GM12872 (cell line): ENCODE results near the gene FOXP2.

Experiments used
- TF ChIP-seq, protein P1 (sequence below): IDR thresholded peaks from 3 replicates; pipeline ENCODE4 v1.5.1; 2011; ENCODE audit warnings: low read depth, mild to moderate bottlenecking, low read length, moderate library complexity; ENCODE audit not compliant: insufficient read depth

Gene FOXP2

DNA sequence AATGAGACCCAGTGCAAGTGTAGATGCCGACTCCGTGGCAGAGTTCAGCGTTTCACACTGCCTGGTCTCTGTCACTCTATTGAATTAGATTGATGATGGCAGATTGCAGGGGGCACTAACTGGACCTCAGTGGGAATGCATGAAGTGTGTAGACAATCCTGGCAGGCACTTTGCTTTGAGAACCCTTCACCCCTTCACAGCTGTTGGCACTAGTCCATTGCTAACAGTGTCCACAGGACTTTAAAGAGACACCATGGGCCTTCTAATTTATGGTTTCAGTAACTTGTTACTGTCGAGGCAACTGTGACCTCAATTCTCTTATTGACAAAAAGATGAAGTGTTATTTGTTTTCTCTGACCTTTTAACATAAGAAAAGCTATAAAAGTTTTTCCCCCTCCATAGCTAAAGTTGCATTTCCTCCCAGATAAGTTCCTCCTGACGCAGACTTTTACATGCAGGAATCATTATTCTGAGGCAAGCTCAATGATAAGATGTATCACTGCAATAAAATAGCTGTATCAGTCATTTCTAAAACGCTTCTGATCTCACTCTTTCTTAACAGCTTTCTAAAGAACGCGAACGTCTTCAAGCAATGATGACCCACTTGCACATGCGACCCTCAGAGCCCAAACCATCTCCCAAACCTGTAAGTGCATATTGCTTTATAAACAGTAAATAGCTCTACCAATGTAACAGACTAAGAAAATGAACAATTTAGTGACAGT lies 238.9 kb downstream of the FOXP2 start:
- TF ChIP-seq, protein P1, sequence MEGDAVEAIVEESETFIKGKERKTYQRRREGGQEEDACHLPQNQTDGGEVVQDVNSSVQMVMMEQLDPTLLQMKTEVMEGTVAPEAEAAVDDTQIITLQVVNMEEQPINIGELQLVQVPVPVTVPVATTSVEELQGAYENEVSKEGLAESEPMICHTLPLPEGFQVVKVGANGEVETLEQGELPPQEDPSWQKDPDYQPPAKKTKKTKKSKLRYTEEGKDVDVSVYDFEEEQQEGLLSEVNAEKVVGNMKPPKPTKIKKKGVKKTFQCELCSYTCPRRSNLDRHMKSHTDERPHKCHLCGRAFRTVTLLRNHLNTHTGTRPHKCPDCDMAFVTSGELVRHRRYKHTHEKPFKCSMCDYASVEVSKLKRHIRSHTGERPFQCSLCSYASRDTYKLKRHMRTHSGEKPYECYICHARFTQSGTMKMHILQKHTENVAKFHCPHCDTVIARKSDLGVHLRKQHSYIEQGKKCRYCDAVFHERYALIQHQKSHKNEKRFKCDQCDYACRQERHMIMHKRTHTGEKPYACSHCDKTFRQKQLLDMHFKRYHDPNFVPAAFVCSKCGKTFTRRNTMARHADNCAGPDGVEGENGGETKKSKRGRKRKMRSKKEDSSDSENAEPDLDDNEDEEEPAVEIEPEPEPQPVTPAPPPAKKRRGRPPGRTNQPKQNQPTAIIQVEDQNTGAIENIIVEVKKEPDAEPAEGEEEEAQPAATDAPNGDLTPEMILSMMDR, result no peak

DNA sequence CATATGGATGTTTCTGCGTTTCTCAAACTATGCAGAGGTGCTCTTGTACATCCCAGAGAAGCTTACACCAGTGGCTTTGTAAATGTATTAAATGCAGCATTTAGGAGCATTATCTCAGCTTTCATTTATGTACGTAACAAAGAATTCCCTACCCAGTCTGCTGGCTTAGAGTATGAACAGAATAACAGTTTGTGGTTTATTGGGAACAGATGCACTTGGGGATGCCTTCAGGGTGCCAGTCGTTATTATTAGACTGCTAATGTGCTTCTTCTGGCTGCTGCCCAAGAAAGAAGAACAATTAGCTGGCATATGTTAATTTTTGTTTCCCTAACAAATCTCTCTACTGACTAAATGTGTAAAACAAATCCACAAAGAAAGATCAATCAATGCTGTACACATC lies 241.9 kb downstream of the FOXP2 start:
- TF ChIP-seq, protein P1, result no peak

DNA sequence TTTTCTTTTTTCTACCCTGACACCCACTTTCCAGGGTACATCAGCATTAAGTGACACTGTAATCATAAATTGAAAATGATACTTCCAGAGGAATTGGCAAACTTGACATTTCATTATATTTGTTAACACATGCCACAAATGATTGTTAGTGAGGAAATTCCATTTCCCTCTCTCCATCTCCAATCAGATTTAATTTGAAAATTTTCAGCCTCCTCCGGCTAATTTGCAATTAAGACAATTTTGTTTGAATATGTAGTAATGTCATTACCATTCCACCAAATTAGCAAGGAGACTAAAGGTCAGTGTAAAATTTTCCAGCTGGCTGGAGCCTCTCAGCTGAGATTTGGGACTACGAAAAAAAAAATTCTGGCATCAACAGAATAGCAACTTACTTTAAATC lies 242.7 kb downstream of the FOXP2 start:
- TF ChIP-seq, protein P1, result no peak

DNA sequence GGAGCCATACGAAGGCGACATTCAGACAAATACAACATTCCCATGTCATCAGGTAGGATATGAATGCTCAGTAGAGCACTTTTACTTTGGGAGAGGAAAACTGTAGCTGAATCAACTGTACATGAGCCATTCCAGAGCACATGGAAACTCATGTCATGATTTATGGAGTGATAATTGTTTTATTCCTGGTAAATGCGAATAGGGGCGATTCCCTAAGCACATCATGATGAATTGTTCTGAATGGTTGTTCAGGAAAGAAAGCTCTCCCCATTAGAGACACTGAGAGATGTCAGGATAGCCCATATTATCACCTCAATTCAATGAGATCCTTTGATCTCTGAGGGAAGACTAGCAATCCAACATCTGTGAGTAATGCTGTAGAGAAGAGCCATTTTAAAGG lies 243.6 kb downstream of the FOXP2 start:
- TF ChIP-seq, protein P1, result no peak

DNA sequence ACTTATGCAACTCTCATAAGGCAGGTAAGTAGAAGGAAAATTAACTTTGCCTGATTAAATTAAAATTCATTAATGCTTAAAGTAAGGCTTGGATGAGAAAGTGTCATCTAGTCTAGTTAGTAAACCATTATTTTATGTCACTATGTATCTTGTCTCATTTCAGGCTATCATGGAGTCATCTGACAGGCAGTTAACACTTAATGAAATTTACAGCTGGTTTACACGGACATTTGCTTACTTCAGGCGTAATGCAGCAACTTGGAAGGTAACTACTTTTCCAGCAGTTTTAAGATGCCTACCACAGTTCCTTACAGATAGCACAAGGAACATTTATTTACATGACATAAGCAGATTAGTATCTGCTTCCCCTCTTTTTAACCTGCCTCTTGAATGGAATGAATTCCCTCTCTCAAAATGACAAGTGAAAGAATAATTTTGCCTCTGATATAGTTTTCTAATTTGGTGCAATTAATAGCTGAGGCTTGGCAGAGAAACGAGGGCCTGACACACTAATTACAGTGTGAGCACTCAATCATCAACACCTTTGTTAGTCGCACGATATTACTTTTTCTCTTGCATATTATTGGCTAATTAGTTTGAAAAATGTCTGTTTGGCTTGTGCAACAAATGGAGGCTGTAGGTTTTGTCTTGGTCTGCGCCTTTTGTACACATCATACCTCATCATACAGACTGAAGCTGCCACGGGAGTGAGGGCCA lies 245.0 kb downstream of the FOXP2 start:
- TF ChIP-seq, protein P1, result no peak

DNA sequence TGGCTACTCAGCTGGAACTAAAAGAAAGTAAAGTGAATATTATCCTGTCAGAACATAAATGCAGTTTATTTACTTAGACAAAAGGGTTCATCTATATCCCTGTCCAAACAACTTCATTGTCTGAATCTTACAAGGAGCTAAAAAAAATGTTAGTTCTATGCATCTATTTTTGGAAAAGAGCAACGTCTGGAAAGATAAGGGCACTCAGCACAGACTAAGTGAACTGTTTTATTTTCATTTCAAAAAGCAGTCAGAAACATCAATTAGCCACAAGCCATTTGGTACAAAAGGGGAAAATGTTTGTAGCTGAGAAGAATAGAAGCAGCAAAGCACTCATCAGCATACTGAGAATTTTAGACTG lies 245.5 kb downstream of the FOXP2 start:
- TF ChIP-seq, protein P1, result no peak

DNA sequence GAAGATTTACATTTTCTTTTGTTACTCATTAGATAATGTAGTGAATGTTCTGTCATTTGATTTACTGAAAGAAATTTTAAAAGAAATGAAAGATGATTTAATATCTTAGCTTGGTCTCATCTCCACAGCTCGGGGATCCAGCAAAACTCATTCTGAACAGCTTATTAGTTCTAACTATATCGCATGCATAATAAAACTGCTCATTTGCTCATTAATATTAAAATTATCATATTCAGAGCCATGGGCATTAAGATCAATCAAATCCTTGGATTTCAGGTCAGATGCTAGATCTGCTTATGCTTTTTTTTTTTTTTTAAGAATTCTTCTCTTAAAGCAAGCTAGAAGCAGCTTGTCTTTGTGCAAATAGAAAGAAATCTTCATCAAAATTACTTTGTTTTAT lies 246.1 kb downstream of the FOXP2 start:
- TF ChIP-seq, protein P1, result no peak
